Cardiac fibroblast (primary cell): ENCODE results near the gene ATP2B2.

ENCODE experiments used
- DNase-seq, 2 donors: peaks; one replicate each; pipeline versions ENCODE4 v3.0.0 to v3.0.0-alpha.2; 2010; ENCODE audit warnings: low read depth in 2 of 2
- H3K4me3 ChIP-seq, 2 donors: replicated peaks in 1 of 2; 1 replicate in 1 of 2; 2 replicates in 1 of 2; pipeline ENCODE4 v1.5.1; 2011; ENCODE audit warnings: low read depth in 2 of 2, low read length in 2 of 2, mild to moderate bottlenecking in 2 of 2, moderate library complexity in 1 of 2
- CTCF ChIP-seq: IDR thresholded peaks from one replicate; pipeline ENCODE4 v1.5.1; 2011; ENCODE audit warnings: low read depth, mild to moderate bottlenecking, low read length, inconsistent platforms

Gene ATP2B2

GRCh38 chr3:10462641-10463532, 42.5 kb downstream of the ATP2B2 start:
- no peak for TF ChIP-seq CTCF
- H3K4me3 ChIP-seq, result no peak overlapping the region
- DNase-seq, result no peak

- TF ChIP-seq CTCF, result no peak
- no peak overlapping the region for H3K4me3 ChIP-seq
Observed at GRCh38 chr3:10460951-10461545, 44.3 kb downstream of the ATP2B2 start.

GRCh38 chr3:10459954-10460754, 45.2 kb downstream of the ATP2B2 start:
- DNase-seq, result peak; percentile 72 to 74
- H3K4me3 ChIP-seq, result no peak overlapping the region
- TF ChIP-seq CTCF, result no peak

More at GRCh38 chr3:10460951-10461545, 44.3 kb downstream of the ATP2B2 start:
- no peak for DNase-seq

GRCh38 chr3:10457560-10457959, 47.8 kb downstream of the ATP2B2 start:
- no peak overlapping the region for H3K4me3 ChIP-seq
- TF ChIP-seq CTCF, result no peak
- no peak for DNase-seq

GRCh38 chr3:10456981-10457380, 48.4 kb downstream of the ATP2B2 start:
- no peak for DNase-seq
- H3K4me3 ChIP-seq, result no peak overlapping the region
- TF ChIP-seq CTCF, result no peak

GRCh38 chr3:10455545-10455914, 49.9 kb downstream of the ATP2B2 start:
- DNase-seq, result no peak
- TF ChIP-seq CTCF, result no peak
- H3K4me3 ChIP-seq, result no peak overlapping the region
